Parathyroid adenoma (tissue), 2 donors: ENCODE results near the gene ROBO1.

ENCODE experiments used
- H2AFZ ChIP-seq: fragments of 300-600 bp; sonication (generic); one replicate; pipeline ENCODE4 v1.7.0; 2017; ENCODE audit warnings: antibody characterized with exemption, mild to moderate bottlenecking
- H3K27ac ChIP-seq: fragments of 300-600 bp; sonication (generic); one replicate; pipeline ENCODE4 v1.7.0; 2017
- H3K27me3 ChIP-seq: fragments of 300-600 bp; sonication (generic); one replicate; pipeline ENCODE4 v1.7.0; 2017; ENCODE audit warnings: low read length; ENCODE audit not compliant: control insufficient read depth, insufficient read depth
- H3K36me3 ChIP-seq: fragments of 300-600 bp; sonication (generic); one replicate; pipeline ENCODE4 v1.7.0; 2017; ENCODE audit warnings: low read length; ENCODE audit not compliant: control insufficient read depth, insufficient read depth
- H3K4me1 ChIP-seq: fragments of 300-600 bp; sonication (generic); one replicate; pipeline ENCODE4 v1.7.0; 2017; ENCODE audit warnings: control low read depth
- H3K4me2 ChIP-seq: fragments of 300-600 bp; sonication (generic); one replicate; pipeline ENCODE4 v1.7.0; 2017; ENCODE audit warnings: low read length
- H3K4me3 ChIP-seq: fragments of 300-600 bp; sonication (generic); one replicate; pipeline ENCODE4 v1.7.0; 2017; ENCODE audit warnings: low read depth, low read length
- H3K79me2 ChIP-seq: fragments of 300-600 bp; sonication (generic); one replicate; pipeline ENCODE4 v1.7.0; 2017; ENCODE audit warnings: control low read depth
- H3K9ac ChIP-seq: fragments of 300-600 bp; sonication (generic); one replicate; pipeline ENCODE4 v1.7.0; 2017; ENCODE audit warnings: mild to moderate bottlenecking
- H3K9me3 ChIP-seq: fragments of 300-600 bp; sonication (generic); one replicate; pipeline ENCODE4 v1.7.0; 2017; ENCODE audit warnings: low read length; ENCODE audit not compliant: control insufficient read depth
- CTCF ChIP-seq: fragments of 300-600 bp; sonication (generic); IDR thresholded peaks from one replicate; pipeline ENCODE4 v1.7.0; 2017; ENCODE audit warnings: antibody characterized with exemption, mild to moderate bottlenecking
- donor health status: primary hyperparathyroidism.

The ROBO1 gene

DNA sequence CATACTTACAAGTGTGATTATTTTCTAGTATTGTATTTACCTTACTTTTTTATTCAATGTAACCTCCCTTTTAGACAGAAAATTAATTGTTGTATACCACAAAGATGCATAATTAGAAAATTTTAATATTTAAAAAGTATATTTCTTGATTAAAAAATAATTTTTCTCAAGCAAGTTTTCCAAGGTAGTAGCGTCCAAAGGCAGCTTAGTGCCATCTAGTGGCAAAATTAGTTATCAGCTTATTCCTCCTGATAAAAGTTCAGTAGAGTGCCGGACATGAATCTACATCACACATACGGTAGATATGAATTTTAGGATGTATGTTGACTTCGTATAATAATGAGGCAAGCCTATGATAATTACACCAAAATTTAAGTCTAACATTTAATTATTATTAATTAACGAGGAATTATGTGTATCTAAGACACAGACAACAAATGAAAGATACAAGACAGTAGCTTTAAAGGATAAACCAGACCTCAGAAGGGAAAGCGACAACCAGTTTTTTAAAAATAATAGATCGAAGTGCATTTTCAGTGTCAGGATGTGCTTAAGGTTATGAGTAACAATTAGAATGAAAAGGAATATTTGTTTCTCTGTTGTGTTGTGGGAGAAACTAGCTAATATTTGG is 405.9 kb downstream of the ROBO1 start:
- TF ChIP-seq CTCF = peak; percentile 34
- H3K4me3 ChIP-seq = no peak overlapping the region

DNA sequence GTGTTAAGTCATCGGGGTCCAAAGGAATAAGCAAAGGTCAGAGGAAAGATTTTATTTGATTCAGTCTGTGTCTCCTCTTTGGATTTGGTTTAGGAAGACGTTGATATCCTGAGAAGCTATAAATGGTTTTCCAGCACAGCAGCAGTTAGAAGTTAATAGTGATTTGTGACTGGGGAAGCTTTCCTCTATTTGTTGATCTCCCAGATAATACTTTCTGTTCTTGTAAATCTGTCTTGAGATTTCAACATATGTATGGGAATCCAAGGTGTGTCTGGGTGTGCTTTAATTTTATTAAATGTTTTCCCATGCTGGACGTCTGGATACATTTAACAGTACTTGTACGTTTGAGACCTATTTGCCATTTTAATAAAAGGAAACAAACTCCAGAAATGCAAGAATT is 409.5 kb downstream of the ROBO1 start:
- Histone ChIP-seq H3K36me3 (no peaks in the 10 kb centered on the region), H3K4me1 (no peaks in the 10 kb centered on the region), H3K27ac (no peak overlapping the region), H3K79me2 (no peaks in the 10 kb centered on the region), H3K9ac (no peak overlapping the region), H3K9me3 (no peaks in the 10 kb centered on the region), H3K4me2 (no peak overlapping the region), H2AFZ (no peak overlapping the region), H3K27me3 (no peaks in the 10 kb centered on the region), H3K4me3 (no peak overlapping the region)
- no peak for TF ChIP-seq CTCF

More for the DNA sequence above, 405.9 kb downstream of the ROBO1 start:
- Histone ChIP-seq H3K27ac (no peak overlapping the region), H3K9me3 (no peaks in the 10 kb centered on the region), H2AFZ (no peak overlapping the region), H3K27me3 (no peaks in the 10 kb centered on the region), H3K4me2 (no peak overlapping the region), H3K4me1 (no peaks in the 10 kb centered on the region), H3K9ac (no peak overlapping the region), H3K36me3 (no peaks in the 10 kb centered on the region), H3K79me2 (no peaks in the 10 kb centered on the region)

DNA sequence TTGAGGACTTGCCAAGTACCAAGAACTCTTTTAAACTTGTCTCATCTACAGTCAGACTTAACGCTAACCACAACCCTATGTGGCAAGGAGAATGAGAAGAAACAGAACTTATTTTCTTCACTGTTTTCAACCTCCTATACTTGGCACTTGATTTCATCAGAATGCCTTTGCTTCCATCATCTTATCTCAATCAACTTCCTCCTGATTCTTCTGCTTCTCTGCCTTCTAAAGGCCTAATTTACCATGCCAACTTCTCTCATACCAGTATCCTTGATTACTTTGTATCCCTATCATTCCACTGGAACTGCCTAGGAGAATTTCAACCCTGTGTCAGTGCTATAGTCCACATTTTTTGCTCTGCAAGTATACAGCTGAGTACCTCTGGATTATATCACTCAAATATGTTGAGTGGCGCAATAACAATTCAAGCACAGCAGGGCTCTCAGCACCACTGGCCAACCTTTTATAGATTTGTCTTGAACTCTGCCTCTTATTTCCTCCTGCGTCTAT is 413.6 kb downstream of the ROBO1 start:
- no peak overlapping the region for H3K4me2 ChIP-seq

GRCh38 chr3:79351699-79352098 is 416.1 kb downstream of the ROBO1 start:
- Histone ChIP-seq H3K4me1 (no peaks in the 10 kb centered on the region), H3K4me2 (no peak overlapping the region), H3K9ac (no peak overlapping the region), H3K27ac (no peak overlapping the region), H2AFZ (no peak overlapping the region), H3K9me3 (no peaks in the 10 kb centered on the region), H3K36me3 (no peaks in the 10 kb centered on the region), H3K4me3 (no peak overlapping the region), H3K27me3 (no peaks in the 10 kb centered on the region), H3K79me2 (no peaks in the 10 kb centered on the region)
- TF ChIP-seq CTCF = no peak

More for the DNA sequence above, 413.6 kb downstream of the ROBO1 start:
- Histone ChIP-seq H2AFZ (no peak overlapping the region), H3K4me1 (no peaks in the 10 kb centered on the region), H3K9ac (no peak overlapping the region), H3K9me3 (no peaks in the 10 kb centered on the region), H3K27me3 (no peaks in the 10 kb centered on the region), H3K79me2 (no peaks in the 10 kb centered on the region), H3K36me3 (no peaks in the 10 kb centered on the region), H3K27ac (no peak overlapping the region), H3K4me3 (no peak overlapping the region)
- no peak for TF ChIP-seq CTCF
